HuH-7.5 (cell line): ENCODE data around the gene TPCN2.

Experiments
- DNase-seq: peaks from one replicate; pipeline ENCODE4 v3.0.0; 2011; ENCODE audit warnings: low spot score

The TPCN2 gene

DNA sequence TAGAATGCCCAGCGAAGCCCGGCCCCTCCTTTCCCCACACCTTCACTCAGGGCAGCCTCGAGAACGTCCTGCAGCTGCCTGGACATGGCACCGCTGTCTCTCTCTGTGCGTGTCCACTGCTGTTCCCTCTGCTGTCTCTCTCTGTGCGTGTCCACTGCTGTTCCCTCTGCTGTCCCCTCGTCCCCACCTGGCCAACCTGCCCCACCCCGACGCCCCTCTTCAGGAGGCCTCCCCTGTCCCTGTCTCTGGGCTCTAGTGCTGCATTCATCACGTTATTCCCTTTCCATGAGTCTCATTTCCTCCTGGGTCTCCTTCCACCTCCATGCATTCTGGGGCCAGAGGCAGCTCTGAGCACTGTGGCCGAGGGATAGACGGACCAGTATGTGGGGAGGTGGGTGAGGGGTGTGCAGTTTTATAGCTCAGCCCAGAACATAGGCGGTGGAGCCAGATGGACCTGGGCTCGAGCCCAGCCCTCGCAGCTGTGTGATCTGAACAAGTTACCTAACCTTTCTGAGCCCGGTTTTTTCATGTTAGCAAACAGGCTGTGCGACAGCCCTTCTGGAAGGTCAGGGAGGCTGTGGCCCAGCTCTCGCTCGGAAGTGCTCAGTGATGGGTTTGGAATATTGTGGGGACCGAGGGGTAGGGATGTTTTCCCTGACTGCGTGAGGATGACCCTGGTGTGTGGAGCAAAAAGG lies 65.1 kb downstream of the TPCN2 start:
- DNase-seq: no peak

- no peak for DNase-seq
Observed at GRCh38 chr11:69114362-69114761, 65.6 kb downstream of the TPCN2 start.

- no peak for DNase-seq
Observed at GRCh38 chr11:69114811-69115523, 66.2 kb downstream of the TPCN2 start.

DNA sequence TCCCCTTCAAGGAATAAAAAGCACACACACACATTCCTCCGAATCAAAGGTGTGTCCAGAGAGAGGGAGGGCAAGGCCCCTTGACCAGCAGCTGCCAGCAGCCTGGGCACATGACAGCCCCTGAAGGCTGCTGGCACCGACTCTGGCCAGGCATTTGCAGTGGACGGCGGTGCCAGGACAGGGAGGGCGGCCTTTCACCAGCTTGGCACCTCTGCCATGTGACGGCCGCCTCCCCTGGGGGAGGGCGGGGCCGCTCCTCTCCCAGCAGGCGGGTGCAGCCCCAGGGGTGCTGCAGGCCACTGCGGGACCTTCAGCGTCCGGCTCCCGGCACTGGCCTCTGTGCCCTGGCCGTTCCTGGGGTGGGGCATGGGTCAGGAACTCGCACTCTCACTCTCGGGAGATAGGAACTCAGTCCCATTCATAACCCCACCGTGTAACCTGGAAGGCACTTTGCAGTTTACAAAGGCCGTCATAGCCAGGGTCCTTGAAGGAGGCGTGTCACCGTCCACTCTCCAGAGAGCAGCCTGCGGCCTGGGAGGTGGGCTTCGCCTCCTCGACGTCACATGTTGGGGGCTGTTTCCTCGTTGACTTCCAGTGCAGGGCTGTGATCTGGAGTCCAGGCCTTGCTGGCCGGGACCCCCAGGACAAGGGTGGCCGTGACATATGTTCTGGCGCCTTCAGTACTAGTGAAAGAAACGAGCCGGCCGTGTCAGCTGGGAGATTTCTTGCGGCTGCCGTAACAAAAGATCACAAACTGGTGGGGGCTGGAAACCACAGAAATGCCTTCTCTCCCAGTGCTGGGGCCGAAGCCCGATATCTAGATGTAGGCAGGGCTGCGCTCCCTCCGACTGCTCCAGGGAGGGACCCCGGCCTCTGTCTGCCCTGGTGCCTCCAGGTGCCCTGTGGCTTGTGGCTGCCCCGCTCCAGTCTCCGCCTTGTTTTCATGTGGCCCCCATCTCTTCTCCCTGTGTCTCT lies 67.1 kb downstream of the TPCN2 start:
- no peak for DNase-seq

GRCh38 chr11:69116671-69117070 lies 67.9 kb downstream of the TPCN2 start:
- no peak for DNase-seq

DNA sequence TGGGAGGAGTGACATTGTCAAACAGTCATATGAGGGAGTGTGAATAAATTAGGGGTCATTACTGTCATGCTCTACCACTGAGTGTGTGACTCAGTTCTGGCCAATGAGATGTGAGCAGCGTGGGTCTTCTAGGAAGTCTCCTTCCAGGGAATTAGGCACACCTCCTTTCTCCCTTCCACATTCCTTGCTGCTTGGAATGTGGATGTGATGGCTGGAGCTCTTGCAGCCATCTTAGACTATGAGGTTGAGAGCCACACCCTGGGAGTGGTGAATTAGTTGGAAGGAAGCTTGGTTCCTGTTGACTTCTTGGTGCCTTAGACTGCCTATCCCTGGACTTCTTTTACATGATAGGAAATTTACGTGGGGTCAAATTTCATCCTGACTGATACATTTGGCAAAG lies 70.5 kb downstream of the TPCN2 start:
- DNase-seq: no peak

DNA sequence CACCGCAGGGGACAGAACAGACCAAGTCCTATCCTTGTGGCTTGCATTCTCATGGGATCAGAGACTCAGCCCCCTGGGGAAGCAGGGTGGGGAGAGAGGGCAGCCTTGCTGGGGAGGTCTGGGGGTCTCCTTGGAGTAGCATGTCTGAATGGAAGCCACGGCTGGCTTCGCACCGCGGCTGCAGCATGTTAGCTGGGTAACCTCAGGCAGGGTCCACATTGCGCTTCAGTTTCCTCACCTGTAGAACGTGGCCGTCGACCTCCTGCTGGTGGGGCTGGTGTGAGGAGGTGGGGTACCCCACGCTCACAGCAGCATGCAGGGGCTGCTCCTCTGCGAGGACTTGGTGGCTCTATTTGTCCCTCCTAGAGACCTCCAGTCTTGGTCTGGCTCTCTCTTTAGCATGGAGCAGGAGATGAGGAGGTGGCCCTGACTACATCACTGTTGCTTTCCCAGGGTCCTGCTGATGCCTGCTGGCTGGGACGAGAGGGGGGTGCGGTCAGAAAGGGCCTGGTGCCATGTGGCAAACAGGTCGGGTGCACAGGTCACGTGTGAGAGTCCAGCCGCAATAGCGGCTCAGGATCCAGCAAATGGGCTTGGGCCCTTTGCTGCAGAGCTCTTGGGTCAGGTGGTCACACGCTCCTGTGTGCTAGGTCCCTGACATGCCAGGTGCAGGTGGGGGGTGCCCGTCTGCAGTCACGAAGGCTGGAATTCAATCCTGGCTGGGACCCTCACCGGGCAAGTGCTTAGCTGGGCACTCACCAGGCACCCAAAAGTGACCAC lies 71.6 kb downstream of the TPCN2 start:
- no peak for DNase-seq

DNA sequence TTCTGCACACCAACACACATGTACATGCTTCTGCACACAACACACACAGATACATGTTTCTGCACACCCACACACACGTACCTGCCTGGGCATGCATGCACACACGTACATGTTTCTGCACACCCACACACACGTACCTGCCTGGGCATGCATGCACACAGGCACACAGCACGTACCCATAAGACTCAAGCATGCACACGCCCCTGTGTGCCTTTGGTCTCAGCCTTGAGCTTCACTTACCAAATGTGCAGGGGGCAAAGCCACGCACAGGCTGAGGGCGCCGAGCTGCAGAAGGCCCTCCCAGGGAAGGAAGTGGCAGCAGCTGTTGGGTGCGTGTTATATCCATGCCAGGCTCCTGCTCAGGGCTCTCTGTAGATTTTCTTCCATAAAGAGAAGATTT lies 72.3 kb downstream of the TPCN2 start:
- no peak for DNase-seq

DNA sequence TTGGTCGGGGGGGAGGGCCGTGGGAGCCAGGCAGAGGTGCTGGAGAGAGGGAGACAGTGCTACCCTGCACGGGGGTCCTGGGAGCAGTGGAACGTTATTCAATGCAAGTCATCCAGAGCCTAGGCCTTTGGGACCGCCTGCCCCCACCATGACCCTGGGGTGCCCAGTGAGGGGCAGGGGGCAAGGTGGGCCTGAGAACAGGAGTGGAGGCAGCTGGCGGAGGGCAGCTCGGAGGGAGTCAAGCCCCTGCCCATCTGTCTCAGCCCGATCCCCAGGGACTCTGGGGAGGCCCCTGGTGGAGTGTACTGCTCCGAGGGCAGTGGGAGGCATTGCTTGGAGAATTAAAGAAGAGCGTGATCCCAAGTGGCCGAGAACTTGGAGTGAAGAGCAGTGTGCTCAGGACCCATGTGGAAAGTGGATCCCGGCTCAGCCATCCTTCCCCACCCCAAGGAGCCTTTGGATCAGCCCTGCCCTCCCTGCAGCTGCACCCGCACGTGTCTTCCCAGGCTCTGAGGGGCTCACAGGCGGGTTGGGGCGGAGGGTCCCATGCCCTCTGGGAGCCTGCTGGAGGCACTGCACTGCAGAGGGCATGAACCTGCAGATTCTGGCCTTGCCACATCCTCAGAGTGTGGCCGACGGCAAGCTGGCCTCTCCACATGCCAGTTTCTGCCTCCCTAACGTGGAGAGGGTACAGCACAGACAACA lies 73.0 kb downstream of the TPCN2 start:
- DNase-seq: no peak

DNA sequence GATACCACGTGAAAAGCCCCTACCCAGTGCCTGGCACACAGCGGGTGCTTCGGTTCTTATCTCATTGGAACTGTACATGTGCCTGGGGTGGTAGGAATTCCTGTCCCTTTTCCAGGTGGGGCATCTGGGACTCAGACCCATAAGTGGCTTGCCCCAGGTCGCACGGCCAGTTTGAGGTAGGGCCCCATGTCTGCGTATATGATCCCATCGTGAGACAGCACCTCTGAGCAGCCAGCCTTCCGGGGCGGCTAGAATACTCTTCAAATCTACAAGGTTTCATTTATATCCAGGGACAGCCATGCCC lies 73.5 kb downstream of the TPCN2 start:
- DNase-seq: no peak

GRCh38 chr11:69122630-69123431 lies 74.1 kb downstream of the TPCN2 start:
- DNase-seq: peak; percentile 100

DNA sequence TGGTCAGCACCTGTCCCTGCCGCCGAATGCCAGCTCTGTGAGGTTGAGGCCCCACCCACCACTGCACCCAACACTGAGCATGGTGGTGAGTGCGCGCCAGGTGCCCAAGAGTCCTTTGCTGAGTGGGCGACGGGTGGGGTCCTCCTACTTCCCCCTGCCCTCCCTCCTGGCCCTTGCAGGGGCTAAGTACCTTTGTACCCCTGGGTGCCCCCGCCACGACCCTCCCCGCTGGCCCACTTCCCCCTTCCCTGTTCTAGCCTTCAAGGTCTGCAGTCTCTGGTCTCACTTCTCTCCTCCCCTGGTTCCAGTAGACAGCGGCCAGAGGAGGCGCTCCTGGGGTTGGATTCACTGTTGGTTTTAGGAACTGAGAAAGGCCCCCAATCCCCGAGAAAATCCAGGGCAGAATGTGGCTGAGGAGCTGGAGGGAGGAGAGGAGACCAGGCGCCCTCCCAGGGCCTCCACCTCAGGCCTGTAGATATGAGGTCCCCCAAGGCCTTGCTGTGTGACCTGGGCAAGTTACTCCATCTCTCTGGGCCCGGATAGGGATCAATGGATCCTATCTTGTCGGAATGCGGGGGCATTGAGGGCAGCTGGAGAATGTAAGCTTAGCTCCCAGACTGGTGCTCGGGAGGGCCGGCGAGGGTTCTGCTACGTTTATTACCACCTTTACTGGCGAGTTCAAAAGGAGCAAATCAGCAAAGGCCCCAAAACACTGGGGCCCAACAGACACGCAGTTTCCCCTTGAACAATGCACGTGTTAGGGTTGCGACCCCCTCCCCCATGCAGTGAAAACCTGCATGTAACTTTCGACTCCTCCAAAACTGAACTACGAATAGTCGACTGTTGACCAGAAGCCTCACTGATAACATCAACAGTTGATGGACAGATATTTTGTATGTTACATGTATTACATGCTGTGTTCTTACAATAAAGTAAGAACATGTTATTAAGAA lies 75.1 kb downstream of the TPCN2 start:
- no peak for DNase-seq

DNA sequence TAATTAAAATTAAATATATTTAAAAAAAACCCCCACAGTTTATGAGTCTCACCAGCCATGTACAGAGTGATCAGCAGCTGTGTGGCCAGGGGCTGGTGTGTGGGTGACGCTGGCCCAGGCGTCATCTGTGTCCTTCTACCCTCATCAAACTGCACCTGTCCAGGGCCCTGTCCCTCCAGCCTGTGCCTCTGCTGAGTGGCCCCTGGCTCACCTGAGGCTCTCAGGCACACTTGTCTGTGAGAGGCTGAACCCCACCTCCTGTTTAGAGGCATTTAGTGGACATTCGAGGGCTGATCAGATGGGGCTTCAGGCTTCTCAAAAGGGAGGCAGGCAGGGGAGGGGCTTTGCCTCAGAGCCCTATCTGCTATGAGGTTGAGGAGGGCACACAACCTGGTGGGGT lies 77.1 kb downstream of the TPCN2 start:
- no peak for DNase-seq

- no peak for DNase-seq
Observed at GRCh38 chr11:69126286-69126685, 77.6 kb downstream of the TPCN2 start.

DNA sequence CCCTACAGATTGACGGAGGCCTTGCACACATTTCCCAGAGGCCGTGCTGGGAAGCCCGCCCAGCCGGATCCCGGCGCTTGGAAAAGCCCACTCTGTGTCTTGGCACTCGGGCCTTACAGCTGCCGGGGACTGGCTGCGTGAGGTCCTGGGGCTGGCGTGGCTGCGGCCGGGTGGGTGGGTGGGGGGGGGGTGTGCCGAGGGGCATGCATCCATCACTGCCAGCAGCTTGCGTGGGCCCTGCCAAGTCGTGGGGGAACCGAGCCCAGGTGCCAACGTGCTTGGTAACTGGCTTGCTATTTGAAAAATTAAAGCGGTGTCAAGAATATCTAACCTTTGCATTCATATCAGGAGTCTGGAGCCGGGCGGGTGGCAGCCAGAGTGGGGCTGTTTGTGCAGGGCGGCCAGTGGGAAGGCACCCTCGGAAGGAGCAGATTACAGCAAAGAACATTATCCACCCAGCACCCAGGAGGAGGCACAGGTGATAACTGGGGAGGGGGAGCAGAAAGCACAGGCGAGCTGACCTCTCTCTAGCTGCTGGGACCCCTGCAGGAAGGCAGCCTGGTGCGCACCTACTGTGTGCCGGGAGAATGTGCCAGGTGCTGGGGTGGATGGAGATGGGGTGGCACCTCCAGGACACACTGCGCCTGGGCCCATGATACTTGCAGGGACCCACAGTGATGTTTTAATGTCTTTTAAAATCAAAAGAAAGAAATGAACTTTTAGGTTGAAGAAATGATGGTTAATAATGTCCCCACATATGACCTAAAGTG lies 78.5 kb downstream of the TPCN2 start:
- DNase-seq: peak; percentile 12

GRCh38 chr11:69127884-69128283 lies 79.2 kb downstream of the TPCN2 start:
- DNase-seq: no peak

GRCh38 chr11:69129053-69129452 lies 80.3 kb downstream of the TPCN2 start:
- no peak for DNase-seq

DNA sequence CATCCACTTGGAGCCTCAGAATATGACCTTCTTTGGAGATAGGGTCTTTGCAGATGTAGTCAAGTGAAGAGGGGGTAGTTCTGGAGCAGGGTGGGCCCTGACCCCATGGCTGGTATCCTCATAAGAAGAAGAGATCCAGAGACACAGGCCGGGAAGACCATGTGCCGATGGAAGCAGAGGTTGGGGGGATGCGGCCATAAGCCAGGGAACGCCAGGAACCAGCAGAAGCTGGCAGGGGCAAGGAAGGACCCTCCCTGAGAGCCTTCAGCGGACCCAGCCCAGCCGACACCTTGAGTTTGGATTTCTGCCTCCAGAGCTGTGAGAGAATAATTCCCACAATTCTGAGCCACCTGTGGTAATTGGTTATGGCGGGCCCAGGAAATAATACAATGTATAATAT lies 80.9 kb downstream of the TPCN2 start:
- DNase-seq: no peak

DNA sequence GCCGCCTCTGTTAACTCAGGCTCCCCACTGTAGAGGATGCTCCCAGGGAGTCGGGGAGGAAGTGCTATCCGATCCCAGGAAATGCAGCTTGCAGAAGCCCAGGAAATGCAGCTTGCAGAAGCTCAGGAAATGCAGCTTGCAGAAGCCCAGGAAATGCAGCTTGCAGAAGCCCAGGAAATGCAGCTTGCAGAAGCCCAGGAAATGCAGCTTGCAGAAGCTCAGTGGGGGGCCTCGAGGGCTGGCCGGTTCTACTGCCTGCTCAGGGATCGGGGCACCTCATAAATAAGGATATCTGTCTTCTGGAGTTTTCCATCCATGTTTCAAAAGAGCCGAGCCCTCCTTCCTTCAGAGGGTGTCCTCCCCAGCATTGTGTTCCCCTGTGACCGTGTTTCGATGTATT lies 81.9 kb downstream of the TPCN2 start:
- no peak for DNase-seq
